ENCODE data around the gene TMEM179.

The TMEM179 gene

GRCh38 chr14:104541905-104542465 lies 62.6 kb downstream of the TMEM179 start:
- no peak for DNase-seq

Data from hippocampal formation (tissue), 2 donors.